Measurements from ENCODE around the gene DIP2C. TPM values are rescaled to one million over a fixed set of nuclear protein-coding genes. Genes with fewer than 3 reads are reported as not detected.

The DIP2C gene
- total RNA-seq, 2 experiments from 2014 or later: 0.85 to 0.95 TPM

GRCh38 chr10:392705-393037, 296.8 kb downstream of the DIP2C start:
- Mint-ChIP-seq H3K27me3 (no peaks in the 10 kb centered on the region), H3K36me3 (ENCODE audit: low read depth) (no peaks in the 10 kb centered on the region), H3K9me3 (no peaks in the 10 kb centered on the region)

GRCh38 chr10:391847-392704, 297.4 kb downstream of the DIP2C start:
- H3K36me3 Mint-ChIP-seq (ENCODE audit: low read depth): no peaks in the 10 kb centered on the region
- no peaks in the 10 kb centered on the region for H3K9me3 Mint-ChIP-seq
- intact Hi-C loops (cut with micrococcal nuclease): no loop called here
- H3K4me3 Mint-ChIP-seq: no peak overlapping the region
- no peak for TF ChIP-seq CTCF (IDR thresholded peaks at IDR 0.05)
- POLR2A ChIA-PET: no interaction called here
- H3K4me1 Mint-ChIP-seq (ENCODE audit: low read depth): peaks cover 2% of the 10 kb centered on the region
- no peak overlapping the region for H3K27ac Mint-ChIP-seq
- H3K27me3 Mint-ChIP-seq: no peaks in the 10 kb centered on the region
- DNase-seq: no peak
- ATAC-seq: no peak
- CTCF ChIA-PET: no interaction called here

More at GRCh38 chr10:392705-393037, 296.8 kb downstream of the DIP2C start:
- DNase-seq: no peak
- Mint-ChIP-seq H3K4me3 (no peak overlapping the region), H3K27ac (no peak overlapping the region), H3K4me1 (ENCODE audit: low read depth) (peaks cover 2% of the 10 kb centered on the region)
- ChIA-PET CTCF (no interaction called here), POLR2A (no interaction called here)
- no peak for TF ChIP-seq CTCF (IDR thresholded peaks at IDR 0.05)
- no peak for ATAC-seq
- intact Hi-C loops (cut with micrococcal nuclease): no loop called here

GRCh38 chr10:391305-391704, 298.2 kb downstream of the DIP2C start:
- DNase-seq (no peak), ATAC-seq (no peak)
- Mint-ChIP-seq H3K36me3 (ENCODE audit: low read depth) (no peaks in the 10 kb centered on the region), H3K4me3 (no peak overlapping the region), H3K27ac (no peak overlapping the region), H3K4me1 (ENCODE audit: low read depth) (peaks cover 2% of the 10 kb centered on the region), H3K9me3 (no peaks in the 10 kb centered on the region), H3K27me3 (no peaks in the 10 kb centered on the region)
- CTCF ChIA-PET: no interaction called here
- intact Hi-C loops (cut with micrococcal nuclease): no loop called here
- POLR2A ChIA-PET: no interaction called here
- no peak for TF ChIP-seq CTCF (IDR thresholded peaks at IDR 0.05)

GRCh38 chr10:390449-391100, 298.9 kb downstream of the DIP2C start:
- H3K4me3 Mint-ChIP-seq: no peak overlapping the region
- H3K4me1 Mint-ChIP-seq (ENCODE audit: low read depth): peaks cover 2% of the 10 kb centered on the region

More at GRCh38 chr10:390449-391100, 298.9 kb downstream of the DIP2C start:
- ChIA-PET CTCF (no interaction called here), POLR2A (no interaction called here)
- no peaks in the 10 kb centered on the region for H3K9me3 Mint-ChIP-seq
- DNase-seq (no peak), ATAC-seq (no peak)
- intact Hi-C loops (cut with micrococcal nuclease): no loop called here
- no peak for TF ChIP-seq CTCF (IDR thresholded peaks at IDR 0.05)
- no peak overlapping the region for H3K27ac Mint-ChIP-seq
- H3K36me3 Mint-ChIP-seq (ENCODE audit: low read depth): no peaks in the 10 kb centered on the region
- no peaks in the 10 kb centered on the region for H3K27me3 Mint-ChIP-seq
